Activated naive CD8-positive, alpha-beta T cell (primary cell): Measurements from ENCODE around the gene SUOX.
"Not testable (repeated sequence)": the region's sequence is repeated elsewhere in the genome, so short reads cannot be mapped to it uniquely, and the experiment has no call there.

Source experiments
- H3K27ac Mint-ChIP-seq: one replicate; pipeline ENCODE4 v1.8.0; 2021; ENCODE audit warnings: mixed read lengths
- H3K27me3 Mint-ChIP-seq: one replicate; pipeline ENCODE4 v1.8.0; 2021; ENCODE audit warnings: mixed read lengths
- H3K36me3 Mint-ChIP-seq: one replicate; pipeline ENCODE4 v1.8.0; 2021; ENCODE audit warnings: mixed read lengths
- H3K4me1 Mint-ChIP-seq: one replicate; pipeline ENCODE4 v1.8.0; 2021; ENCODE audit warnings: low read depth, mixed read lengths
- H3K4me3 Mint-ChIP-seq: one replicate; pipeline ENCODE4 v1.8.0; 2021; ENCODE audit warnings: mild to moderate bottlenecking, mixed read lengths
- H3K9me3 Mint-ChIP-seq: one replicate; pipeline ENCODE4 v1.8.0; 2021; ENCODE audit warnings: low read depth, mixed read lengths

Gene SUOX

DNA sequence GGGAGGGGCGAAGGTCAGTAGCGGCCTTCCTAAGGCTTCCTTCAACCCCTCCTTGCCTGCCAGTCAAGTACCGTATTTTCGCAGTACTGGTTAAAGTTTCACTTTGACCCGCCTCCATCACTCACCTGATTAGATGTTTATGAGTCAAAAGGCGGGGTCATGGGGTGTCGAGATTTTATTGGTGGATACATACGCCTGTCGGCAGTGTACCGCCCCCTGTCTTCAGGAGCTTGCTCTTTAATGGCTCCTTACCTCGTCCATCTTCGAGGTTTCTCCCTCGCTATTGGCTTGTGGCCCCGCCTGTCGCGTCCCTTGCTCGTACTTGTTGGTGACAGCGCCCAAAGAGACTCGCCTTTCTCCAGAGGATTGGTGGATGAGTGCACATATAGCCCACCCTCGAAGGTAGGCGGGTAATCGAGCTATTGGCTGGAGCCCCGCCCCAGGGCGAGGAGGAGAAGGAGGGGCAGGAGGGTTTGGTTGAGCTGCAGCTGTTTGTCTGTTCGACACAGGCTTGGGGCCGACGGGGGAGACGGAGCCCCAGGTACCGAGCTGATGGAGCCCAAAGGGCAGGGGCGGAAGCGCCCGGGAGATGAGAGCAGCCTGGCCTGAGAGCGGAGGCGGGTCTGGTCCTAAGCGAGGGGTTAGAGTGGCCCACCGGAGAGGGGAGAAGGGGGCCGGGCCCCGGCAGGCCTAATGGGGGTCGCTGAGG, 23.3 kb upstream of the SUOX start, which contains the start of gene RAB5B:
RAB5B (plus strand) TSS at position 480 of the 709 bp plus-strand sequence. CDS start 12,883 bp downstream, outside the sequence.
- no peak within 1 kb of the TSS for H3K4me3 Mint-ChIP-seq
- no peaks in the 10 kb centered on the region for H3K9me3 Mint-ChIP-seq
- no peak within 1 kb of the TSS for H3K27ac Mint-ChIP-seq

DNA sequence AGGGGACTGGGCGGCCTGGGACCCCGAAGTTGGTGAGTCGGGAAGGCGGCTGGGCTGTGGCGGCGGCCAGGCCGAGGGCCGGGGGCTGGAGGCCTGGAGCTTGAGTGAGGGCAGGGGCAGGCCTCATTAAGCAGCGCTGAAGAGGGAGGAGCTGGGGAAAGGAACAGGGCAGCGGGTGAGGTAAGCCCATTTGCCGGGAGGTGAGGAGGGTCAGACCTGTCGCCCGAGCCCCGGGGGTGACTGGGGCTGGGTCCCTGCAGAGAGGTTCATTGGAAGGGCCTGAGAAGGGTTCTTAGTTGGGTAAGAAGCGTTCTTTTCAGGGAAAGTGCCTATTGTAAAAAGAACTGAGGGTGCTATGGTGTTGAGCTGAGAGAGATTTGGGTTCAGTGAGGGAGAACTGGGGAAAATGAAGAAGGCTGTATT, 22.8 kb upstream of the SUOX start:
- Mint-ChIP-seq H3K4me1 (peaks cover 25% of the 10 kb centered on the region), H3K27me3 (no peaks in the 10 kb centered on the region)

More for the DNA sequence above, 23.3 kb upstream of the SUOX start, which contains the start of gene RAB5B:
- Mint-ChIP-seq H3K36me3 (peaks cover 3% of the 10 kb centered on the region), H3K27me3 (no peaks in the 10 kb centered on the region), H3K4me1 (peaks cover 22% of the 10 kb centered on the region)

DNA sequence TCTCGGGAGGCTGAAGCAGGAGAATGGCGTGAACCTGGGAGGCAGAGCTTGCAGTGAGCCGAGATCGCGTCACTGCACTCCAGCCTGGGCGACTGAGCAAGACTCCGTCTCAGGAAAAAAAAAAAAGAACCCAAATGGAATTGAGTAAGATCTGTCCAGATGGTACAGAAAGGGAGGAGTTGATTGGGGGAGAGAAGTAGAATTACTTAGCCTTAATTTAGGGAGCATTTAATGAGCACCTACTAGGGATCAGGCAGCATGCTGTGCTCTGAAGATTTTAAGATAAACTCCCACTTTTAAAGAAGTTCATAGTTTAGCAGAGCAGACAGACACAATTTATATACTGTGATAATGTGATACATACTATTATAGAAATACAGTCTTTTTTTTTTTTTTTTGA, 18.7 kb upstream of the SUOX start:
- Mint-ChIP-seq H3K4me1 (peaks cover 33% of the 10 kb centered on the region), H3K36me3 (peaks cover 6% of the 10 kb centered on the region), H3K27ac (no peak overlapping the region), H3K27me3 (no peaks in the 10 kb centered on the region), H3K9me3 (no peaks in the 10 kb centered on the region), H3K4me3 (no peak overlapping the region)

More for the DNA sequence above, 22.8 kb upstream of the SUOX start:
- Mint-ChIP-seq H3K9me3 (no peaks in the 10 kb centered on the region), H3K36me3 (peaks cover 3% of the 10 kb centered on the region), H3K4me3 (no peak overlapping the region), H3K27ac (no peak overlapping the region)

DNA sequence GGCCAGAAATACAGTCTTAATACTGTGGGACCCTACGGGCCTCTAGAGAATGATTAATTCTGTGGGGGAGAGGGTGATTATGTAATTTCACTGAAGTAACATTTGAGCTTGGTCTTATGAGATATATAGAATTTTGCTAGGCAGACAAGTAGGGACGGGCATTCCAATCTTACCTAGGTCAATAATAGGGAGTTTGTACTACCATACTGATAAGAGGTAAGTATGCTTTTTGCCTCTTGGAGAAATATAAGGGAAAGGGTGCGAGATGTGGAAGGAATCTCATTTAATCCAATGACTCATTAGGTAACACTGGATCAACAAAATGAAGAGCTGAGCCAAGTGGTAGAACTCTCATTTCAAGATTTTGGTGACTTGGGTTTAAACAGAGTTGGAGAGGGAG, 18.0 kb upstream of the SUOX start:
- Mint-ChIP-seq H3K27ac (no peak overlapping the region), H3K4me1 (peaks cover 33% of the 10 kb centered on the region)

DNA sequence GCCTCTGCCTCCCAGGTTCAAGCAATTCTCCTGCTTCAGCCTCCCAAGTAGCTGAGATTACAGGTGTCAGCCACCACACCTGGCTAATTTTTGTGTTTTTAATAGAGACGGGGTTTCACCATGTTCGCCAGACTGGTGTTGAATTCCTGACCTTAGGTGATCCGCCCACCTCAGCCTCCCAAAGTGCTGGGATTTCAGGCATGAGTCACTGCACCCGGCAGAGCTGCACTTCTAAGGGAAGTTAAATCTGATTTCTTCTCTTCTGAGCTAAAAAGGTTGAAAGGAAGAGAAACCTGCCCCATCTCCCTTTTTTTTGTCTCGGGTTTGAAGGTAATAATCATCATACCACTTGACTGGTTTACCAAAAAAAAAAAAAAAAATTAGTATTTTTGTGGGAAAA, 15.2 kb upstream of the SUOX start:
- H3K4me3 Mint-ChIP-seq, H3K27me3 Mint-ChIP-seq, H3K27ac Mint-ChIP-seq, H3K9me3 Mint-ChIP-seq, H3K36me3 Mint-ChIP-seq: not testable (repeated sequence)
- peaks cover 23% of the 10 kb centered on the region for H3K4me1 Mint-ChIP-seq

More for the DNA sequence above, 18.0 kb upstream of the SUOX start:
- peaks cover 6% of the 10 kb centered on the region for H3K36me3 Mint-ChIP-seq
- no peaks in the 10 kb centered on the region for H3K9me3 Mint-ChIP-seq
- H3K4me3 Mint-ChIP-seq, result no peak overlapping the region
- H3K27me3 Mint-ChIP-seq, result no peaks in the 10 kb centered on the region

DNA sequence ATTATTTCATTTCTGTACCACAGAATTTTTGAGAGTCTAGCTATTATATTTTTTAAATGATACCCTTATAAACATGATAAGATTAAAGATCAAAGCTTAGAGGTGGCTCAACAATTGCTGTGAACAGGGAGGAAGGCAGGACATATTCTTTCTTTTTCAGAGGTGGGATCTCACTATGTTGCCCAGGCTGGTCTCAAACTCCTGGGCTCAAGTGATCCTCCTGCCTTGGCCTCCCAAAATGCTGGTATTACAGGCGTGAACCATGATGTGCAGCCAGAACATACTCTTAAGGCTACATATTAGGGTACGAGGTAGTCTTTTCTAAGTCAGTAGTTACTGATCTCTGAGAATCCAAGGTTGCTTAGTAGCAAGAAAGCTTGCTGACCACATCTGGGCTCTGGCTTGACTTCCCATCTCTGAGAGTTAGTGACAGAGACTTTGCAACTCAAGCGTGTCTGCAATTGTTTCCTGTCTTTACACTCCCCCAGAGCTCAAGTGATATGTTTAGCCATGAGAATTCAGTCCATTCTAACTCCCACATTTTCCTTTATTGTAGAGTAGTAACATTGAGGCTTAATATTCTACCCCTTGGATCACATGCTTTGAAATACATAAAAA, 14.6 kb upstream of the SUOX start:
- Mint-ChIP-seq H3K27ac (peak overlapping the region; percentile 22), H3K36me3 (peaks cover 6% of the 10 kb centered on the region), H3K27me3 (no peaks in the 10 kb centered on the region), H3K4me1 (peaks cover 19% of the 10 kb centered on the region), H3K9me3 (no peaks in the 10 kb centered on the region), H3K4me3 (no peak overlapping the region)

DNA sequence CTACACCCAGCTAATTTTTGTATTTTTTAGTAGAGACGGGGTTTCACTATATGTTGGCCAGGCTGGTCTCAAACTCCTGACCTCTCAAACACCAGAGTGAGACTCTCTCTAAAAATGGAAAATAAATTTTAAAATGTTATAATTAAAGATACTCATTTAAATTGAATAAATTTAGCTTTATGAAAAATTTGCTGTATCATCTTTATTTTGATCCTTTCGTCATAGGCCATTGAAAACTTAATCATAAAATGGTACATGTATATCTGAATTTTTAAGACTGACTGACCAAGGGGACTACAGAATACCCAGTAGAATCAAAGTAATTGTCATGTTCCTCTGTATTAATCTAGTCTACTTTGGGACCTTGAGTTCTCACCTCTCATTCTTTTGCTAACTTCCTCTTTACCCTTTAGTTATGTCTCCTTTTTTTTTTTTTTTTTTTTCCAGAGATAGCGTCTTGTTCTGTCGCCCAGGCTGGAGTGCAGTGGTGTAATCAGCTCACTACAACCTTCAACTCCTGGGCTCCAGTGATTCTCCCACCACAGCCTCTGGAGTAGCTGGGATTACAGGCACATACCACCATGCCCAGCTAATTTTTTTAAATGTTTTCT, 13.7 kb upstream of the SUOX start:
- Mint-ChIP-seq H3K36me3 (peaks cover 6% of the 10 kb centered on the region), H3K27ac (no peak overlapping the region), H3K27me3 (no peaks in the 10 kb centered on the region), H3K4me1 (peaks cover 12% of the 10 kb centered on the region), H3K4me3 (no peak overlapping the region), H3K9me3 (no peaks in the 10 kb centered on the region)

DNA sequence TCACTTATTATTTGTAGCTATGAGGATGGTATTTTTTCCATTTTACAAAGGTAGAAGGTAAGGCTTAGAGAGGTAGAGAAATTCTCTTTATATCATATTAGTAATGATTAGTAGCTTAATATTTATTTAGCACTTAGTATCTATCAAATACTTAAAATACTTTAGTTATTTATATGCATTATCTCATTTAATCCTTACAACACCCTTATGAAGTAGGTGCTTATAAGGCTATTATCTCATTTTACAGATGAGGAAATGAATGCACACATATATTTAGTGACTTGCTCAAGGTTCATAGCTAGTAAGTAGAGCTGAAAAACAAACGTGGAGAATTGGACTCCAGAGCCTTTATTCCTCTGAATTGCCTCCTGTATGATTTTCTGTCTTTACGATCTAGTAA, 12.2 kb upstream of the SUOX start:
- Mint-ChIP-seq H3K27me3 (no peaks in the 10 kb centered on the region), H3K4me3 (no peak overlapping the region), H3K36me3 (peaks cover 3% of the 10 kb centered on the region), H3K4me1 (peaks cover 8% of the 10 kb centered on the region), H3K9me3 (no peaks in the 10 kb centered on the region), H3K27ac (no peak overlapping the region)

DNA sequence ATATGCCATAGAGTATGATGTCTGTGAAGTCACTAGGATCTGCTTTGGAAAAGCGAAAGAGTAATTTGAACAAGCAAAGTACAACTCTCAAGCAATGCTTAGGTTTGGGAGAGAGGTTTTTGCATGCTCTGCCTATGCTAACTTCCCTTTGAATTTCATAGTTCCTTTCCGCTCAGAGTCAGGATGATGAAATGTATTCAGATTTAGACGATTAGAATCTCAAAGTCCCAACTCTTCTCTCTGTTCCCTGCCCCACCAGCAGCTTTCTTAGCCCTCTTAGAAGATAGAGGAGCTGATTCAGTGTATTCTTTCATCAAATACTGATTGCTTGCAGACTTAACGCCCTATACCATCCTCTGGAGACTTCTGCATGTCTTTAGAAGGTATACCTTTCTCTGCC, 11.7 kb upstream of the SUOX start:
- Mint-ChIP-seq H3K27me3 (no peaks in the 10 kb centered on the region), H3K4me1 (peaks cover 4% of the 10 kb centered on the region), H3K27ac (no peak overlapping the region), H3K4me3 (no peak overlapping the region), H3K36me3 (peaks cover 3% of the 10 kb centered on the region), H3K9me3 (no peaks in the 10 kb centered on the region)

DNA sequence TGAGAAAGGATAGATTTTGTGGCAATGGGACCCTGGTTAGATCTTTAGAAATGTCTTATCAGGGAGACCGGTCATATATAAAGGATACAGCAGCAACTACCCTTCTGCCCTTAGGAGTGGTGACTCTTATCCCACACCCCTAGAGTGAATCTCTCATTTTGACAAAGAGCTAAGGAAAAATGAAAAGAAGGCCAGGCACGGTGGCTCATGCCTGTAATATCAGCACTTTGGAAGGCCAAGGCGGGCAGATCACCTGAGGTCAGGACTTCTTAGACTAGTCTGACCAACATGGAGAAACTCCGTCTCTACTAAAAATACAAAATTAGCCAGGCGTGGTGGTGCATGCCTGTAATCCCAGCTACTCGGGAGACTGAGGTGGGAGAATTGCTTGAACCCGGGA, 11.1 kb upstream of the SUOX start:
- H3K27ac Mint-ChIP-seq, H3K4me3 Mint-ChIP-seq, H3K36me3 Mint-ChIP-seq, H3K27me3 Mint-ChIP-seq, H3K4me1 Mint-ChIP-seq, H3K9me3 Mint-ChIP-seq: not testable (repeated sequence)

DNA sequence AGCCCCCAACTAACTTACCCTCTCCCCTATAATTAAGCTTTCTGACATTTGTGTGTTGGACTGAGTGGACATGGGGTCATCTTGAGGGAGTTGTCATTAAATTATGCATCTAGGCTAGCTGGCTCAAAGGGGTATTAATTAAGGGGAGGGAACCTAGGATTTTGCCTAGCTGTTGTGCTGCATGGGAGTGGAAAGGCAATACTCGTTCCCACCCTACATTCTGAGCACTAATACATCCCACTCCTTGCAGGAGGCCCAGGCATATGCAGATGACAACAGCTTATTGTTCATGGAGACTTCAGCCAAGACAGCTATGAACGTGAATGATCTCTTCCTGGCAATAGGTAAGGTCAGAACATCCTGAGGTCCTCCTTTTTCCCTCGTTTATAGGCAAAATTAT, 6.0 kb upstream of the SUOX start:
- Mint-ChIP-seq H3K27ac (no peak overlapping the region), H3K27me3 (no peaks in the 10 kb centered on the region), H3K9me3 (no peaks in the 10 kb centered on the region), H3K36me3 (no peaks in the 10 kb centered on the region), H3K4me1 (peaks cover 2% of the 10 kb centered on the region), H3K4me3 (no peak overlapping the region)

DNA sequence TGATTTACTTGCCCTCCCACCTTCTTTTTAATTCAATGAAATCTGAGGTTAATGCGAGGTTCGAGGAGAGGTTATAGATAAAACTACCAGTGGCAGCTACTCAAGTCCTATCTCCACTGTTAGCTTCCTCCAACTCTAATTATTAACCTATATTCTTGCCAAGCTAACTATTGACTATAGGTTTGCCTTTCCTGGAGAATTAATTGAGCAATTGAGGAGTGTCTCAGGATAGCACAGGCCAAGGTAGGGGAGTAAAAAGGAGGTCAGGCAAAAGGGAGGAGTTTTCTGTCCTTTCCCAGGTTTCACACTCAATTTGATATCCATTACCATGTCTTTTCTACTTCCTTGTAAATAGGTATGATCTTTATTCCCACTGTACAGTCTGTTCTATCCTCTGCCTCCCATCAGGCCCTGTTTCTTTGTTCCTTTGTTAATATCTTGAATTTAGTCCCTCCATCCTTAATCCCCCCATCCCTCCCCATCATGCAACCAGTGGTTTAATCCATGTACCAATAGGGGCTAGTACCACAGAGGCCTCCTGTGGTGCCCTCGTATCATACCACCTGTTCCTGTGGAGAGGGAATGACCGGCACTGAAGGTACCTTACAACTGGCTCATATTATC, 3.7 kb upstream of the SUOX start:
- H3K36me3 Mint-ChIP-seq, result no peaks in the 10 kb centered on the region
- H3K27me3 Mint-ChIP-seq, result no peaks in the 10 kb centered on the region
- no peak overlapping the region for H3K4me3 Mint-ChIP-seq
- H3K27ac Mint-ChIP-seq, result no peak overlapping the region
- no peaks in the 10 kb centered on the region for H3K9me3 Mint-ChIP-seq
- H3K4me1 Mint-ChIP-seq, result peaks cover 15% of the 10 kb centered on the region

DNA sequence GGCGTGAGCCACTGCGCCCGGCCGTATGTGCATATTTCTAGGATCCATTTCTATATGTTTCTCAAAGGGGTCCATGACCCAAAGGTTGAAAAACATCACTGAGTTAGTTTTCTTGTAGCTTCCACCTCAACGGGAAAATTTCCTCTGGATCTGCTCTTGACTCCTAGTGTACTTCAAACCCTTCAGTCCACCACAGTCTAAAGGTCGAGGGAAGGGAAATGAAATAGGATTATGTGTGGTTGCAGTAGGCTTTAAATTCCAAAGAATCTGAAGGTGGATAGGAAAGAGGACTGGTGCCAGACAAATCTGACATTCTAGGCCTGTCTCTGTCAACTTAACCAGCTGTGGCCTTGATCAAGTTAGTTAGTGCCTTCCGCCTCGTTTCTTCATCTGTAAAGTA, 1.7 kb upstream of the SUOX start:
- H3K36me3 Mint-ChIP-seq, result no peaks in the 10 kb centered on the region
- H3K27ac Mint-ChIP-seq, result no peak overlapping the region
- H3K4me3 Mint-ChIP-seq, result no peak overlapping the region
- H3K9me3 Mint-ChIP-seq, result no peaks in the 10 kb centered on the region
- H3K4me1 Mint-ChIP-seq, result peaks cover 22% of the 10 kb centered on the region
- no peaks in the 10 kb centered on the region for H3K27me3 Mint-ChIP-seq

DNA sequence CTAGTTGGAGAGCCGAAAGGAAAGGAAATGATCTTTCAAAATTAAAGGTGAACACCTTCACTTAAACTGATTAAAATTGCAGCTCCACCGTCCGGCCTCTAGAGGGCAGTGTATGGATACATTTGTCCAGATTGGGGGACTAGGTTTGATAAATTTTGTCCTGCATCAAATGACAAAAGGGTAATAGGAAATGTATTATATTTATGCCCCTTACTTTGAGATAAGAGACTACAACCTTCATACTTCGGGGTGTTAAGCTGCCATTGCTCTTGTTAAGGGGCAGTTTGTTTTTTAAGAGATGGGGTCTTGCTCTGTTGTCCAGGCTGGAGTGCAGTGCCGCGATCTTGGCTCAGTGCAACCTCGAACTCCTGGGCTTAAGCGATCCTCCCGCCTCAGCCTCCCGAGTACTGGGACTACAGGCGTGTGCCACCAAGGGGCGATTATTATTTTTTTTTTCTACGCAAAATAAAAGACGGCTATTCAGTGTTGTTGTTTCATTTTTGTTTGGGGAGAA, 818 bp upstream of the SUOX start:
- H3K36me3 Mint-ChIP-seq, result no peaks in the 10 kb centered on the region
- peak overlapping the region; percentile 71 for H3K4me3 Mint-ChIP-seq
- no peaks in the 10 kb centered on the region for H3K9me3 Mint-ChIP-seq
- peaks cover 22% of the 10 kb centered on the region for H3K4me1 Mint-ChIP-seq
- peak overlapping the region; percentile 28 for H3K27ac Mint-ChIP-seq
- no peaks in the 10 kb centered on the region for H3K27me3 Mint-ChIP-seq

DNA sequence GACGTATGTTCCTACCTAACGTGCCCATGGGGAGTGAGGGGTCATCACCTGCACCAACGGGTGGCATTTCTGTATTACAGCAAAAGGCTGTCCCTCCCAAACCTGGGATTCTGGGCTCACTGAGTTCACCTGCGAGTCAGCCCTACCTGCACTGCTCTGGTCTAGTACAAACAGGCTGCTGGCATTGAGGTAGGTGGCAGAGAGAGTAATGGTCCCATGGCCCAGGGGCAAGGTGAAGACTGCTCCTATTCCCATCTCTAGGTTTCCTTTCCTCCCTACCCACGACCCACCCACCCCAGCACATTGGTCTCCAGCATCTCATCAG, 421 bp downstream of the SUOX start:
- Mint-ChIP-seq H3K4me1 (peaks cover 22% of the 10 kb centered on the region), H3K27me3 (no peaks in the 10 kb centered on the region), H3K9me3 (no peaks in the 10 kb centered on the region), H3K4me3 (peak overlapping the region; percentile 71), H3K36me3 (no peaks in the 10 kb centered on the region), H3K27ac (no peak overlapping the region)
